ENCODE data around the gene SLC8A2.

GRCh38 chr19:47443331-47443730 lies 28.4 kb downstream of the SLC8A2 start:
- no peak for TF ChIP-seq REST (IDR thresholded peaks at IDR 0.05; ENCODE audit: insufficient read depth in 1 of 2, low read depth in 2 of 2, low read length in 2 of 2)
- TF ChIP-seq POLR2AphosphoS5 (IDR thresholded peaks at IDR 0.05; ENCODE audit: low read depth, low read length), result no peak
- no peak for TF ChIP-seq SIN3A (IDR thresholded peaks at IDR 0.05; ENCODE audit: borderline replicate concordance, insufficient read depth, low read length)
- no peak for TF ChIP-seq TAF1 (IDR thresholded peaks at IDR 0.05; ENCODE audit: borderline replicate concordance, insufficient read depth, low read length)
- TF ChIP-seq FOXP2 (optimal IDR thresholded peaks at IDR 0.05; ENCODE audit: borderline replicate concordance, extremely low read depth, extremely low read length, insufficient read depth), result no peak
